Measurements from ENCODE around the gene ZBTB16. TPM values are rescaled to one million over a fixed set of nuclear protein-coding genes. Genes with fewer than 3 reads are reported as not detected.

The ZBTB16 gene
- total and polyA plus RNA-seq, 2 of the 4 experiments (the other 2 are of a cell fraction) = not detected

DNA sequence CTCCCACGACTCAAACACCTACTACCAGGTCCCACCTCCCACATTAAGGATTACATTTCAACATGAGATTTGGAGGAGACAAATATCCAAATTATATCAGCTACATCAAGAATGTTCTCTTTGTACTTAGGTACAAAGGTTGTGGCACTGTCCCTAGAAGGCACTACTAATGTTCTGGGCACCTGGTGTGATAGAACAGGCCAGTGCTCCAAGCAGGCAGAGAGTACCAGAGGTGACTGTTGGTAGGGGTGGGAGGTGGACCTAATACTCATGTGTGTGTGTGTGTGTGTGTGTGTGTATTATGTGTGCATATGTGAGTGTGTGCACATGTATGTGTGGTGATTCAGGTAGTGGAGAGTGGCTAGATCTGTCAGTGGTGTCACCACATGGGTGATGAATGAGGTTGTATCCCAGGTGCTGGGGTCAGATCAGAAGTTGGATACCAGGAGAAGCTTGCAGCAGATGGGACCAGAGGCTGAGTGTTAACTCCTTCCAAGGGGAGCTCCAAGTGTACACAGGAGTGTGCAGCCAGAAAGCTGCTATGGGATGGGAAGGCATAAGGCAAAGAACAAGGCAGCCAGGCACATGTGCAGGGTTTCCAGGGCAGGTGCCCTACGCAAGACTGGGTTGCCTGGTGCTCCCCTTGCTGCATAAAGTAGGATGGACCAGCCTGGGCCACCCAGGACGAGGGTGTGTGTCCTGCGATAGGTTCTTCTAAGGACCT lies 219.0 kb downstream of the ZBTB16 start:
- H3K4me1 ChIP-seq (ENCODE audit: control insufficient read depth, insufficient read depth, low read length) = peaks cover 10% of the 10 kb centered on the region
- TF ChIP-seq NFE2L2 (IDR thresholded peaks at IDR 0.05; ENCODE audit: low read depth, low read length) = no peak
- TF ChIP-seq CEBPB (IDR thresholded peaks at IDR 0.05; ENCODE audit: low read depth, low read length) = no peak
- TF ChIP-seq FOS (IDR thresholded peaks at IDR 0.05; ENCODE audit: low read depth, low read length) = no peak
- TF ChIP-seq SMC3 (IDR thresholded peaks at IDR 0.05; ENCODE audit: low read depth, low read length) = no peak
- no peak for TF ChIP-seq CHD1 (IDR thresholded peaks at IDR 0.05; ENCODE audit: low read depth, low read length)
- no peak for TF ChIP-seq RCOR1 (IDR thresholded peaks at IDR 0.05; ENCODE audit: insufficient replicate concordance, low read length)
- TF ChIP-seq POLR2A (IDR thresholded peaks at IDR 0.05; ENCODE audit: low read depth, low read length) = no peak
- TF ChIP-seq BHLHE40 (IDR thresholded peaks at IDR 0.05; ENCODE audit: low read depth, low read length) = no peak
- no peak overlapping the region for H3K27ac ChIP-seq (ENCODE audit: insufficient read depth, low read length)
- no peaks in the 10 kb centered on the region for H3K36me3 ChIP-seq (ENCODE audit: control insufficient read depth, insufficient read depth, low read length)
- no peaks in the 10 kb centered on the region for H4K20me1 ChIP-seq (ENCODE audit: insufficient read depth, low read length)
- POLR2A ChIA-PET (ENCODE audit: unreplicated experiment) = no interaction called here
- H3K4me3 ChIP-seq (ENCODE audit: insufficient read depth, low read depth, low read length) = no peak overlapping the region
- in situ Hi-C loops (cut with MboI; ENCODE audit: low sequenced_read_pairs) = no loop called here
- no peak overlapping the region for H3K4me2 ChIP-seq (ENCODE audit: low read depth, low read length)
- H3K79me1 ChIP-seq (ENCODE audit: low read depth in 1 of 2, low read length in 2 of 2) = no peaks in the 10 kb centered on the region
- H3K4ac ChIP-seq (ENCODE audit: low read depth, low read length) = no peak overlapping the region
- H3K56ac ChIP-seq (ENCODE audit: extremely low read depth, insufficient read depth, low read length) = no peak overlapping the region
- H3K9ac ChIP-seq (ENCODE audit: low read depth, low read length) = no peak overlapping the region
- no peak overlapping the region for H2BK120ac ChIP-seq (ENCODE audit: low read depth, low read length)
- no peak overlapping the region for H2AFZ ChIP-seq (replicated peaks; ENCODE audit: low read length, poor library complexity)
- H2AK9ac ChIP-seq (replicated peaks; ENCODE audit: low read depth, low read length, poor library complexity) = no peak overlapping the region
- no peak overlapping the region for H4K5ac ChIP-seq (ENCODE audit: low read depth, low read length)
- H3K27me3 ChIP-seq (ENCODE audit: control insufficient read depth, insufficient read depth, low read length) = peaks cover 14% of the 10 kb centered on the region
- no peak overlapping the region for H4K91ac ChIP-seq (ENCODE audit: insufficient read depth, low read depth, low read length)
- WGBS, 2 experiments (ENCODE audit: extremely low coverage in 2 of 2, insufficient read length in 1 of 2) = no CpG with 5 or more reads among the region's 4 CpGs
- H3K9me1 ChIP-seq (ENCODE audit: insufficient read depth, low read length) = peaks cover 3% of the 10 kb centered on the region; the same call in 1 of the 2 replicates
- no peak overlapping the region for H3K14ac ChIP-seq (replicated peaks; ENCODE audit: low read depth, low read length)
- BruUV-seq (replicated peaks) = no TSS peak
- H4K8ac ChIP-seq (ENCODE audit: low read depth in 2 of 2, low read length in 2 of 2) = no peak overlapping the region
- no peak overlapping the region for H3K18ac ChIP-seq (ENCODE audit: low read depth, low read length)
- no peak overlapping the region for H2BK5ac ChIP-seq (ENCODE audit: low read depth, low read length, poor library complexity, severe bottlenecking)
- no peak overlapping the region for H2BK15ac ChIP-seq (ENCODE audit: low read depth, low read length)
- CTCF ChIA-PET = no interaction called here
- dilution Hi-C loops (cut with HindIII; ENCODE audit: low sequenced_read_pairs, unreplicated experiment) = no loop called here
- ATAC-seq (ENCODE audit: low read depth) = no peak
- peaks cover 2% of the 10 kb centered on the region; the same call in 1 of the 2 replicates for H3K9me3 ChIP-seq (ENCODE audit: control insufficient read depth, insufficient read depth, low read length)
- no peak for DNase-seq
- H2BK20ac ChIP-seq (ENCODE audit: low read depth, low read length) = no peak overlapping the region
- intact Hi-C loops (cut with micrococcal nuclease) = no loop called here
- no peak overlapping the region for H3K23ac ChIP-seq (ENCODE audit: low read depth, low read length)
- H2AK5ac ChIP-seq (ENCODE audit: low read depth, low read length) = no peak overlapping the region

All from IMR-90 (cell line).